Germinal center (tissue), 1 donor: ENCODE data around the gene HOXD12.

Experiments used
- DNase-seq: peaks from one replicate; pipeline ENCODE4 v3.0.0; 2012; ENCODE audit warnings: mixed read lengths, low spot score

HOXD12 gene

GRCh38 chr2:176099728-176100546, at the start of gene HOXD12:
Gene HOXD12 (plus strand): TSS chr2:176099795. CDS start chr2:176099802, 7 bp downstream.
- DNase-seq = no peak

- DNase-seq = no peak
Observed at GRCh38 chr2:176056406-176056805, 43.2 kb upstream of the HOXD12 start.

GRCh38 chr2:176063958-176064357, 35.6 kb upstream of the HOXD12 start:
- DNase-seq = no peak

GRCh38 chr2:176066645-176067588, 32.7 kb upstream of the HOXD12 start:
- DNase-seq = no peak

GRCh38 chr2:176067589-176068418, 31.8 kb upstream of the HOXD12 start:
- DNase-seq = no peak

GRCh38 chr2:176068419-176068832, 31.2 kb upstream of the HOXD12 start:
- DNase-seq = no peak

- no peak for DNase-seq
Observed at GRCh38 chr2:176071330-176072291, 28.0 kb upstream of the HOXD12 start.

GRCh38 chr2:176072292-176072669, 27.3 kb upstream of the HOXD12 start:
- DNase-seq = no peak

GRCh38 chr2:176072951-176073904, 26.4 kb upstream of the HOXD12 start:
- no peak for DNase-seq

GRCh38 chr2:176074919-176075425, 24.6 kb upstream of the HOXD12 start:
- no peak for DNase-seq

- DNase-seq = no peak
Observed at GRCh38 chr2:176075481-176075880, 24.1 kb upstream of the HOXD12 start.

GRCh38 chr2:176076063-176076462, 23.5 kb upstream of the HOXD12 start:
- no peak for DNase-seq

- no peak for DNase-seq
Observed at GRCh38 chr2:176076796-176077195, 22.8 kb upstream of the HOXD12 start.

GRCh38 chr2:176078541-176079284, 20.9 kb upstream of the HOXD12 start:
- no peak for DNase-seq

GRCh38 chr2:176079285-176079830, 20.2 kb upstream of the HOXD12 start:
- DNase-seq = no peak

GRCh38 chr2:176079831-176080539, 19.6 kb upstream of the HOXD12 start:
- peak; percentile 80 for DNase-seq

- DNase-seq = no peak
Observed at GRCh38 chr2:176080540-176081375, 18.8 kb upstream of the HOXD12 start.
